Endothelial cell of umbilical vein (primary cell): Measurements from ENCODE around the gene ETFBKMT. TPM values are rescaled to one million over a fixed set of nuclear protein-coding genes. Genes with fewer than 3 reads are reported as not detected.

Experiments used
- BruUV-seq: library from RNA; stranded (reverse); fragments of 400-500 nt; replicated peaks from 2 replicates; lab custom pipeline; 2021; lab: Mats Ljungman, UMichigan
- CTCF ChIA-PET: fragments of 300-600, 350-600 bp; sonication (Branson Sonifier 250); formaldehyde crosslinking; loops from one replicate; lab custom pipeline; 2021; ENCODE audit warnings: antibody characterized with exemption, inconsistent platforms; lab: Charles Lee
- POLR2A ChIA-PET: fragments of 300-600, 350-600 bp; sonication (Branson Sonifier 250); formaldehyde crosslinking; loops from one replicate; lab custom pipeline; 2021; ENCODE audit warnings: antibody characterized with exemption, inconsistent platforms; lab: Charles Lee
- DNase-seq: peaks from one replicate; pipeline ENCODE4 v3.0.0-alpha.2; 2011; ENCODE audit warnings: low read depth, low spot score
- FAIRE-seq: peaks from 2 replicates; lab custom pipeline; 2011; peaks lifted over from hg19 to GRCh38; lab: Jason Lieb, UNC
- H2AFZ ChIP-seq: 2 replicates; pipeline ENCODE4 v1.6.0; 2012; ENCODE audit warnings: low read depth, low read length, control low read depth, inconsistent platforms
- H3K27ac ChIP-seq: 2 replicates; pipeline ENCODE4 v1.5.1; 2011; ENCODE audit warnings: low read depth, mild to moderate bottlenecking, control low read depth, low read length, moderate library complexity; ENCODE audit not compliant: insufficient read depth
- H3K27me3 ChIP-seq, 2 experiments: 2 replicates each; pipeline versions ENCODE4 v1.6.0 to v1.6.1; 2011; ENCODE audit warnings: low read length in 2 of 2, mixed read lengths in 1 of 2; ENCODE audit not compliant: control insufficient read depth in 2 of 2, insufficient read depth in 2 of 2
- H3K36me3 ChIP-seq, 2 experiments: 2 replicates in 1 of 2; 3 replicates in 1 of 2; pipeline ENCODE4 v1.5.1; 2011; ENCODE audit warnings: low read length in 2 of 2, mild to moderate bottlenecking in 1 of 2, moderate library complexity in 1 of 2; ENCODE audit not compliant: control insufficient read depth in 2 of 2, insufficient read depth in 2 of 2; ENCODE audit errors: extremely low read depth in 1 of 2
- H3K4me1 ChIP-seq: 3 replicates; pipeline ENCODE4 v1.5.1; 2011; ENCODE audit warnings: mild to moderate bottlenecking, low read length; ENCODE audit not compliant: control insufficient read depth, insufficient read depth; ENCODE audit errors: extremely low read depth
- H3K4me2 ChIP-seq: 2 replicates; pipeline ENCODE4 v1.6.1; 2011; ENCODE audit warnings: low read length, control low read depth, mixed read lengths; ENCODE audit not compliant: insufficient read depth
- H3K4me3 ChIP-seq, 3 experiments: fragments of 200-600 bp in 1 of 3; sonication (generic), shearing (Covaris generic) in 1 of 3; replicated peaks in 1 of 3; 2 replicates each; pipeline ENCODE4 v1.5.1; 2011 to 2016; ENCODE audit warnings: control low read depth in 3 of 3, low read length in 3 of 3, mild to moderate bottlenecking in 2 of 3, inconsistent platforms in 1 of 3, low read depth in 1 of 3, moderate library complexity in 1 of 3; ENCODE audit not compliant: insufficient read depth in 1 of 3
- H3K79me2 ChIP-seq: 2 replicates; pipeline ENCODE4 v1.6.0; 2012; ENCODE audit warnings: low read length, inconsistent platforms; ENCODE audit not compliant: control insufficient read depth, insufficient read depth
- H3K9ac ChIP-seq: replicated peaks from 2 replicates; pipeline ENCODE3; 2011; ENCODE audit warnings: low read length, control low read depth; ENCODE audit not compliant: insufficient read depth; ENCODE audit errors: extremely low read depth
- H3K9me1 ChIP-seq: replicated peaks from 3 replicates; pipeline ENCODE4 v1.6.0; 2011; ENCODE audit warnings: mild to moderate bottlenecking, low read length; ENCODE audit not compliant: control insufficient read depth, insufficient read depth; ENCODE audit errors: extremely low read depth
- H3K9me3 ChIP-seq: replicated peaks from 2 replicates; pipeline ENCODE4 v1.5.1; 2012; ENCODE audit warnings: low read length, inconsistent platforms; ENCODE audit not compliant: control insufficient read depth, insufficient read depth
- H4K20me1 ChIP-seq: replicated peaks from 2 replicates; pipeline ENCODE3; 2011; ENCODE audit warnings: mild to moderate bottlenecking, low read length; ENCODE audit not compliant: control insufficient read depth, insufficient read depth; ENCODE audit errors: extremely low read depth
- EZH2 ChIP-seq: IDR thresholded peaks from 2 replicates; pipeline ENCODE4 v1.6.1; 2012; ENCODE audit warnings: borderline replicate concordance, low read depth, mild to moderate bottlenecking, moderate library complexity, low read length, inconsistent platforms; ENCODE audit not compliant: severe bottlenecking
- FOS ChIP-seq: IDR thresholded peaks from 2 replicates; pipeline ENCODE4 v1.6.1; 2011; ENCODE audit warnings: mild to moderate bottlenecking, low read length, moderate library complexity, borderline replicate concordance; ENCODE audit not compliant: insufficient read depth
- JUN ChIP-seq: IDR thresholded peaks from 2 replicates; pipeline ENCODE4 v1.6.1; 2011; ENCODE audit warnings: borderline replicate concordance, low read depth; ENCODE audit not compliant: insufficient read length, insufficient read depth
- MYC ChIP-seq: IDR thresholded peaks from one replicate; pipeline ENCODE4 v1.6.1; 2011; ENCODE audit warnings: mild to moderate bottlenecking, low read depth, low read length
- POLR2A ChIP-seq: IDR thresholded peaks from 2 replicates; pipeline ENCODE4 v1.6.1; 2012; ENCODE audit warnings: low read depth, mild to moderate bottlenecking, control low read depth, low read length
- POLR2AphosphoS5 ChIP-seq: IDR thresholded peaks from 2 replicates; pipeline ENCODE4 v1.6.1; 2012; ENCODE audit warnings: low read depth, mild to moderate bottlenecking, control low read depth, low read length, moderate library complexity; ENCODE audit not compliant: insufficient read depth
- dilution Hi-C: fragments of 300-500 bp; cut with MboI; formaldehyde crosslinking; loops from one replicate; pipeline ENCODE4 v1.15.0; 2019; ENCODE audit warnings: low sequenced_read_pairs; ENCODE audit not compliant: extremely low pct_ligation_motif_present
- intact Hi-C: fragments of 100-400 bp; cut with micrococcal nuclease; formaldehyde crosslinking; loops from one replicate; pipeline ENCODE4 v1.10.0; 2022
- polyA plus RNA-seq, 4 experiments: library from polyadenylated mRNA; depleted of rRNA in 3 of 4; stranded (reverse) in 3 of 4; unstranded in 1 of 4; fragments of >200 nt; gene quantifications; 2 replicates each; pipeline versions ENCODE4 v1.2.1 to v1.2.3, GENCODE V29; 2011 to 2012; ENCODE audit warnings: missing spikeins in 1 of 4
- total RNA-seq: library from RNA; stranded (reverse); gene quantifications from 2 replicates; pipeline ENCODE4 v1.2.3, GENCODE V29; 2021
- TF ChIP-seq, protein P1 (sequence below): IDR thresholded peaks from 2 replicates; pipeline ENCODE4 v1.6.1; 2011; ENCODE audit not compliant: insufficient read depth, insufficient read length
- TF ChIP-seq, protein P2 (sequence below), 2 donors: IDR thresholded peaks; 1 replicate in 1 of 2; 2 replicates in 1 of 2; pipeline ENCODE4 v1.5.1; 2011; ENCODE audit warnings: low read length in 2 of 2, mild to moderate bottlenecking in 2 of 2, moderate library complexity in 2 of 2, control low read depth in 1 of 2, inconsistent platforms in 1 of 2, low read depth in 1 of 2; ENCODE audit not compliant: insufficient read depth in 1 of 2; ENCODE audit errors: extremely low read depth in 1 of 2

Gene ETFBKMT
- total and polyA plus RNA-seq, 2 donors (not counting 3 experiments of a cell fraction or from before 2014, with no cell fraction given): 1.4 to 3.1 TPM

DNA sequence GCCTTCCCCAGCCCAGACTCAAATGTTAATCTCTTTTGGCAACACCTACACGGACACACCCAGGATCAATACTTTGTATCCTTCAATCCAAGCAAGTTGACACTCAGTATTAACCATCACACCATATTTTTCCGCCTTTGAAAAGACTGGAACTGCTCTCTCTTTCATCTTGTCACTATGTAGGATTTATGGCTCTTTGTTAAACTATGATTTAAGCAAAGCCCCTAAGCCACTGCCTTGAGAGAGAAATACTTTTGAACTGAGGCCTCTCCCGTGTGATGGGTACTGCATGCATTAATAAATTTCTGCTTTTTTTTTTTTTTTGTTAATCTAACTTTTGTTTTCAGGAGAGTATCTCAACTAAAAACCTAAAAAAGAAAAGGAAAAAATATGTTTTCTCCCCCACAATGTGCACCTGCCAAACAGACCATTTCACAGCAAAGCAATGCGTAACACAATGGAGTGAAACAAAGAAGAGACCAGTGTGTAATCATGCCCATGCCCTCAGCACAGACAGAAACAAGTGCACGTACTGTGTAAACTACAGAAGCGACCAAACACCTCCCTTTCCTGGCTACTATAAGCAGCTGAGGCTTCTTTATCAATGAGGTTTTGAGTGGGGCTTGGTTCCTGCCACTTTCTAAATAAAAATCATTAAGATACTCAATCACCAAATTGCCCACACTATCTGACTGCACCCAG, 28.3 kb upstream of the ETFBKMT start:
- no peaks in the 10 kb centered on the region for H3K9me1 ChIP-seq
- no peaks in the 10 kb centered on the region for H3K79me2 ChIP-seq
- no peak overlapping the region for H2AFZ ChIP-seq
- intact Hi-C loops: no loop called here
- H3K36me3 ChIP-seq: no peaks in the 10 kb centered on the region
- dilution Hi-C loops: no loop called here
- FAIRE-seq (no peak), DNase-seq (no peak)
- no peak overlapping the region for H3K4me3 ChIP-seq
- H3K4me2 ChIP-seq: no peak overlapping the region
- H3K27ac ChIP-seq: no peak overlapping the region
- no peak overlapping the region for H3K9ac ChIP-seq
- no peaks in the 10 kb centered on the region for H3K27me3 ChIP-seq
- peaks cover 5% of the 10 kb centered on the region for H3K4me1 ChIP-seq
- ChIA-PET POLR2A (no interaction called here), CTCF (interaction anchor here (6.1 kb wide), 1 partner anchor 227 kb away, joined by 140 read pairs; no protein-coding TSS in a partner anchor)
- no peaks in the 10 kb centered on the region for H3K9me3 ChIP-seq
- no peaks in the 10 kb centered on the region for H4K20me1 ChIP-seq
- TF ChIP-seq, protein P1, sequence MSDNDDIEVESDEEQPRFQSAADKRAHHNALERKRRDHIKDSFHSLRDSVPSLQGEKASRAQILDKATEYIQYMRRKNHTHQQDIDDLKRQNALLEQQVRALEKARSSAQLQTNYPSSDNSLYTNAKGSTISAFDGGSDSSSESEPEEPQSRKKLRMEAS: no peak
- no peak for TF ChIP-seq JUN
- no peak for TF ChIP-seq POLR2AphosphoS5
- TF ChIP-seq EZH2: no peak
- TF ChIP-seq, protein P2, sequence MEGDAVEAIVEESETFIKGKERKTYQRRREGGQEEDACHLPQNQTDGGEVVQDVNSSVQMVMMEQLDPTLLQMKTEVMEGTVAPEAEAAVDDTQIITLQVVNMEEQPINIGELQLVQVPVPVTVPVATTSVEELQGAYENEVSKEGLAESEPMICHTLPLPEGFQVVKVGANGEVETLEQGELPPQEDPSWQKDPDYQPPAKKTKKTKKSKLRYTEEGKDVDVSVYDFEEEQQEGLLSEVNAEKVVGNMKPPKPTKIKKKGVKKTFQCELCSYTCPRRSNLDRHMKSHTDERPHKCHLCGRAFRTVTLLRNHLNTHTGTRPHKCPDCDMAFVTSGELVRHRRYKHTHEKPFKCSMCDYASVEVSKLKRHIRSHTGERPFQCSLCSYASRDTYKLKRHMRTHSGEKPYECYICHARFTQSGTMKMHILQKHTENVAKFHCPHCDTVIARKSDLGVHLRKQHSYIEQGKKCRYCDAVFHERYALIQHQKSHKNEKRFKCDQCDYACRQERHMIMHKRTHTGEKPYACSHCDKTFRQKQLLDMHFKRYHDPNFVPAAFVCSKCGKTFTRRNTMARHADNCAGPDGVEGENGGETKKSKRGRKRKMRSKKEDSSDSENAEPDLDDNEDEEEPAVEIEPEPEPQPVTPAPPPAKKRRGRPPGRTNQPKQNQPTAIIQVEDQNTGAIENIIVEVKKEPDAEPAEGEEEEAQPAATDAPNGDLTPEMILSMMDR (IDR thresholded peaks at IDR 0.05; ENCODE audit: extremely low read depth in 1 of 2, insufficient read depth in 1 of 2, low read depth in 1 of 2, low read length in 2 of 2): no peak
- TF ChIP-seq MYC: no peak
- TF ChIP-seq FOS: no peak
- TF ChIP-seq POLR2A: no peak
- no TSS peak for BruUV-seq
